HEK293 (cell line): ENCODE measurements around the gene AEBP1.

Experiments
- CTCF ChIA-PET: fragments of 350-600 bp; formaldehyde crosslinking; extraction: SDS; loops from one replicate; lab custom pipeline; 2021; ENCODE audit warnings: antibody characterized with exemption; lab: Yijun Ruan, JAX
- POLR2A ChIA-PET: fragments of 300-600 bp; formaldehyde crosslinking; extraction: SDS; loops from one replicate; lab custom pipeline; 2020; ENCODE audit warnings: antibody characterized with exemption, inconsistent platforms; lab: Yijun Ruan, JAX
- H3K27ac ChIP-seq: fragments of 200-500 bp; sonication (Bioruptor generic); 2 replicates; pipeline ENCODE4 v1.5.1; 2014; ENCODE audit warnings: low read depth, low read length, control low read depth, inconsistent platforms; ENCODE audit errors: extremely low read depth
- H3K36me3 ChIP-seq, 2 experiments: fragments of 200-500 bp in 1 of 2; sonication (Bioruptor generic) in 1 of 2; 1 replicate in 1 of 2; 2 replicates in 1 of 2; pipeline ENCODE4 v1.5.1; 2014 to 2017; ENCODE audit warnings: inconsistent platforms in 2 of 2, low read length in 2 of 2; ENCODE audit not compliant: control insufficient read depth in 2 of 2, insufficient read depth in 1 of 2
- H3K4me1 ChIP-seq: fragments of 200-500 bp; sonication (Bioruptor generic); 2 replicates; pipeline ENCODE4 v1.5.1; 2014; ENCODE audit warnings: mild to moderate bottlenecking, low read length, inconsistent platforms; ENCODE audit not compliant: control insufficient read depth, insufficient read depth
- H3K4me3 ChIP-seq: 2 replicates; pipeline ENCODE4 v1.5.1; 2011; ENCODE audit warnings: low read depth, mild to moderate bottlenecking, control low read depth, low read length, moderate library complexity
- H3K9me3 ChIP-seq: fragments of 200-500 bp; sonication (Bioruptor generic); 2 replicates; pipeline ENCODE4 v1.5.1; 2014; ENCODE audit warnings: low read depth, low read length, inconsistent platforms; ENCODE audit not compliant: control insufficient read depth, insufficient read depth
- GFI1B ChIP-seq: fragments of 450-650 bp; formaldehyde crosslinking; IDR thresholded peaks from 2 replicates; pipeline ENCODE4 v1.5.1; 2016; ENCODE audit warnings: missing biosample characterization, missing genetic modification characterization
- HOXA7 ChIP-seq: sonication (generic); formaldehyde crosslinking; IDR thresholded peaks from 2 replicates; pipeline ENCODE4 v1.8.1; 2022; ENCODE audit warnings: missing genetic modification reagents, borderline replicate concordance
- MEIS1 ChIP-seq: sonication (generic); formaldehyde crosslinking; IDR thresholded peaks from 2 replicates; pipeline ENCODE4 v1.8.1; 2022; ENCODE audit warnings: missing genetic modification reagents, mild to moderate bottlenecking, borderline replicate concordance
- PRDM1 ChIP-seq: fragments of 450-650 bp; formaldehyde crosslinking; IDR thresholded peaks from 2 replicates; pipeline ENCODE4; 2016; ENCODE audit warnings: missing biosample characterization, missing genetic modification characterization
- TSHZ1 ChIP-seq: fragments of 450-650 bp; formaldehyde crosslinking; IDR thresholded peaks from 2 replicates; pipeline ENCODE4 v1.5.1; 2016; ENCODE audit warnings: missing biosample characterization, missing genetic modification characterization, borderline replicate concordance
- ZBTB49 ChIP-seq: fragments of 450-650 bp; formaldehyde crosslinking; IDR thresholded peaks from 2 replicates; pipeline ENCODE4 v1.5.1; 2016; ENCODE audit warnings: missing biosample characterization, missing genetic modification characterization, low read depth
- ZNF148 ChIP-seq: fragments of 450-650 bp; formaldehyde crosslinking; IDR thresholded peaks from 2 replicates; pipeline ENCODE4 v1.5.0; 2017; ENCODE audit warnings: missing biosample characterization, missing genetic modification characterization, borderline replicate concordance
- ZNF169 ChIP-seq: fragments of 450-650 bp; formaldehyde crosslinking; IDR thresholded peaks from 2 replicates; pipeline ENCODE4 v1.5.1; 2016; ENCODE audit warnings: missing biosample characterization, missing genetic modification characterization
- ZNF239 ChIP-seq: fragments of 450-650 bp; formaldehyde crosslinking; IDR thresholded peaks from 2 replicates; pipeline ENCODE4 v1.5.1; 2016; ENCODE audit warnings: missing biosample characterization, missing genetic modification characterization
- ZNF274 ChIP-seq, 2 experiments: fragments of 200-500 bp in 1 of 2; fragments of 450-650 bp in 1 of 2; sonication (Bioruptor generic) in 1 of 2; formaldehyde crosslinking in 1 of 2; IDR thresholded peaks; 2 replicates each; pipeline versions ENCODE4 v1.5.1 to v1.6.1; 2014 to 2016; ENCODE audit warnings: borderline replicate concordance in 1 of 2, inconsistent platforms in 1 of 2, low read length in 1 of 2, missing biosample characterization in 1 of 2, missing genetic modification characterization in 1 of 2
- ZNF280C ChIP-seq: fragments of 450-650 bp; formaldehyde crosslinking; IDR thresholded peaks from 2 replicates; pipeline ENCODE4 v1.5.1; 2016; ENCODE audit warnings: missing biosample characterization, missing genetic modification characterization
- ZNF341 ChIP-seq: fragments of 450-650 bp; formaldehyde crosslinking; IDR thresholded peaks from 2 replicates; pipeline ENCODE4; 2016; ENCODE audit warnings: low read depth, missing biosample characterization, missing genetic modification characterization
- ZNF645 ChIP-seq: fragments of 450-650 bp; formaldehyde crosslinking; IDR thresholded peaks from 2 replicates; pipeline ENCODE4; 2016; ENCODE audit warnings: missing biosample characterization, missing genetic modification characterization
- ZSCAN4 ChIP-seq: fragments of 450-650 bp; formaldehyde crosslinking; IDR thresholded peaks from 2 replicates; pipeline ENCODE4 v1.5.1; 2017; ENCODE audit warnings: missing biosample characterization, missing genetic modification characterization

The AEBP1 gene

GRCh38 chr7:44139311-44140010 lies 35.3 kb downstream of the AEBP1 start (continued):
- no peak for TF ChIP-seq ZNF148 (tag by site-specific recombination)
- TF ChIP-seq ZNF274 (IDR thresholded peaks at IDR 0.05; ENCODE audit: low read length): no peak
- TF ChIP-seq ZNF274 (tag by site-specific recombination; IDR thresholded peaks at IDR 0.05; ENCODE audit: borderline replicate concordance): no peak
- TF ChIP-seq, all 188 proteins: peak for 0

GRCh38 chr7:44140341-44140740 lies 36.2 kb downstream of the AEBP1 start:
- POLR2A ChIA-PET: no interaction called here
- CTCF ChIA-PET: no interaction called here
- H3K4me1 ChIP-seq: no peaks in the 10 kb centered on the region
- no peak overlapping the region for H3K27ac ChIP-seq
- H3K9me3 ChIP-seq: no peaks in the 10 kb centered on the region
- H3K4me3 ChIP-seq: no peak overlapping the region
- H3K36me3 ChIP-seq: no peaks in the 10 kb centered on the region
- no peak for TF ChIP-seq ZBTB49 (tag by site-specific recombination)
- TF ChIP-seq GFI1B (tag by site-specific recombination): no peak
- TF ChIP-seq ZSCAN4 (tag by site-specific recombination): no peak
- no peak for TF ChIP-seq ZNF341 (tag by site-specific recombination)
- no peak for TF ChIP-seq HOXA7 (CRISPR knock-in tag)
- TF ChIP-seq MEIS1 (CRISPR knock-in tag): no peak
- TF ChIP-seq ZNF148 (tag by site-specific recombination): no peak
- no peak for TF ChIP-seq TSHZ1 (tag by site-specific recombination)
- no peak for TF ChIP-seq ZNF645
- TF ChIP-seq ZNF280C (tag by site-specific recombination): no peak
- no peak for TF ChIP-seq ZNF239 (tag by site-specific recombination)
- TF ChIP-seq PRDM1: no peak
- TF ChIP-seq ZNF169: no peak
